Spleen (tissue), 11 donors: ENCODE data around the gene PPL. TPM values are rescaled to one million over a fixed set of nuclear protein-coding genes. Genes with fewer than 3 reads are reported as not detected.

Experiments used
- DNase-seq: peaks from one replicate; pipeline ENCODE4 v3.0.0-alpha.2; 2020
- H3K27ac ChIP-seq, 8 donors: fragments of 200-600 bp; sonication (generic) in 7 of 8; 1 replicate in 4 of 8; 2 replicates in 4 of 8; pipeline versions ENCODE4 v1.5.0 to v1.8.0; 2016 to 2021; ENCODE audit warnings: inconsistent platforms in 4 of 8, mild to moderate bottlenecking in 4 of 8, moderate library complexity in 1 of 8
- H3K27me3 ChIP-seq, 7 donors: fragments of 200-600 bp; sonication (generic) in 6 of 7; replicated peaks in 1 of 7; 1 replicate in 4 of 7; 2 replicates in 3 of 7; pipeline versions ENCODE4 v1.5.0 to v1.8.0; 2016 to 2021; ENCODE audit warnings: inconsistent platforms in 3 of 7, mild to moderate bottlenecking in 1 of 7
- H3K36me3 ChIP-seq, 6 donors: fragments of 200-600 bp; sonication (generic) in 5 of 6; 1 replicate in 4 of 6; 2 replicates in 2 of 6; pipeline versions ENCODE4 v1.5.0 to v1.8.0; 2016 to 2021; ENCODE audit warnings: inconsistent platforms in 2 of 6
- H3K4me1 ChIP-seq, 6 donors: fragments of 200-600 bp; sonication (generic) in 5 of 6; 1 replicate in 3 of 6; 2 replicates in 3 of 6; pipeline versions ENCODE4 v1.5.0 to v1.8.0; 2016 to 2021; ENCODE audit warnings: inconsistent platforms in 3 of 6
- H3K4me3 ChIP-seq, 8 donors: fragments of 200-600 bp; sonication (generic) in 7 of 8; 1 replicate in 4 of 8; 2 replicates in 4 of 8; pipeline versions ENCODE4 v1.5.0 to v1.8.0; 2016 to 2021; ENCODE audit warnings: inconsistent platforms in 4 of 8, mild to moderate bottlenecking in 4 of 8, moderate library complexity in 2 of 8
- H3K9me3 ChIP-seq, 8 donors: fragments of 200-600 bp; sonication (generic) in 7 of 8; 1 replicate in 4 of 8; 2 replicates in 4 of 8; pipeline versions ENCODE4 v1.5.0 to v1.8.0; 2016 to 2021; ENCODE audit warnings: inconsistent platforms in 4 of 8
- CTCF ChIP-seq, 11 experiments: fragments of 200-600 bp in 7 of 11; fragments of 450-650 bp in 4 of 11; sonication (generic) in 4 of 11; IDR thresholded peaks in 8 of 11; conservative IDR thresholded peaks in 3 of 11; 1 replicate in 7 of 11; 2 replicates in 4 of 11; pipeline versions ENCODE4 v1.4.0 to v1.8.0; 2016 to 2021; ENCODE audit warnings: antibody characterized with exemption in 11 of 11, inconsistent platforms in 4 of 11, mild to moderate bottlenecking in 1 of 11
- POLR2A ChIP-seq, 3 donors: fragments of 450-650 bp; IDR thresholded peaks; one replicate each; pipeline ENCODE4 v1.5.1; 2017; ENCODE audit warnings: antibody characterized with exemption in 3 of 3, mild to moderate bottlenecking in 1 of 3
- POLR2AphosphoS5 ChIP-seq, 3 donors: sonication (generic); formaldehyde crosslinking; IDR thresholded peaks; one replicate each; pipeline ENCODE4 v1.5.1; 2017; ENCODE audit warnings: antibody characterized with exemption in 3 of 3
- WGBS, 5 donors: extraction: QIAGEN DNeasy Blood & Tissue Kit in 3 of 5; methylation state at CpG; one replicate each; pipeline versions ENCODE4 v1.1.5 to v1.1.7; 2013 to 2018; 5-methylcytosine and 5-hydroxymethylcytosine counted together
- intact Hi-C: fragments of 100-400 bp; cut with DNase I; formaldehyde crosslinking; loops from one replicate; pipeline ENCODE4 v1.15.0; 2023; ENCODE audit warnings: low total_unique reads
- polyA plus RNA-seq, 3 donors: library from polyadenylated mRNA; stranded (reverse); fragments of 200-250 nt; gene quantifications; one replicate each; pipeline ENCODE4 v1.2.1, GENCODE V29; 2013
- total RNA-seq, 7 donors: library from RNA; depleted of rRNA in 3 of 7; stranded (reverse); fragments of >200 nt in 3 of 7; fragmentation: NEBNext Ultra II Directional in 4 of 7; extraction: Animal tissue kit (Norgen Biotek cat#: 25700) in 4 of 7; gene quantifications; one replicate each; pipeline versions ENCODE4 v1.1.0 to v1.2.1, GENCODE V29; 2016 to 2021
- donor health status: healthy with polysubstance abuse.
- donor health status: DM: no; HTN: no; CAD: no; lungs with moderate emphysema.
- donor health status: DM: no; HTN: no; CAD: no.
- donor health status: Bipolar disorder and iron deficiency.
- donor health status: healthy.
- donor health status: DM: no; HTN: no; CAD: no.
- donor health status: DM: yes; HTN: yes; CAD: no.

PPL gene
- total and polyA plus RNA-seq, 10 donors = 0.11 to 0.77 (median 0.20) TPM; not detected in 3

GRCh38 chr16:4895366-4895765 lies 41.6 kb downstream of the PPL start:
- Histone ChIP-seq H3K4me1 (peaks cover 0 to 13% (median 0%) of the 10 kb centered on the region in 6 donors), H3K36me3 (peaks cover 0 to 8% (median 0%) of the 10 kb centered on the region in 6 donors), H3K27ac (no peak overlapping the region), H3K9me3 (peaks cover 0 to 9% (median 2%) of the 10 kb centered on the region in 8 donors), H3K4me3 (no peak overlapping the region), H3K27me3 (peaks cover 0 to 12% (median 0%) of the 10 kb centered on the region in 7 donors)
- TF ChIP-seq POLR2AphosphoS5 (IDR thresholded peaks at IDR 0.05) (no peak), POLR2A (IDR thresholded peaks at IDR 0.05) (no peak), CTCF (IDR thresholded peaks at IDR 0.05 in 8 of 11, conservative IDR thresholded peaks at IDR 0.05 in 3 of 11) (no peak)
- intact Hi-C loops = no loop called here
- WGBS, 5 donors = 80 to 92% (median 90%) methylated on average over 1 to 13 of the region's 13 CpGs
- no peak for DNase-seq

DNA sequence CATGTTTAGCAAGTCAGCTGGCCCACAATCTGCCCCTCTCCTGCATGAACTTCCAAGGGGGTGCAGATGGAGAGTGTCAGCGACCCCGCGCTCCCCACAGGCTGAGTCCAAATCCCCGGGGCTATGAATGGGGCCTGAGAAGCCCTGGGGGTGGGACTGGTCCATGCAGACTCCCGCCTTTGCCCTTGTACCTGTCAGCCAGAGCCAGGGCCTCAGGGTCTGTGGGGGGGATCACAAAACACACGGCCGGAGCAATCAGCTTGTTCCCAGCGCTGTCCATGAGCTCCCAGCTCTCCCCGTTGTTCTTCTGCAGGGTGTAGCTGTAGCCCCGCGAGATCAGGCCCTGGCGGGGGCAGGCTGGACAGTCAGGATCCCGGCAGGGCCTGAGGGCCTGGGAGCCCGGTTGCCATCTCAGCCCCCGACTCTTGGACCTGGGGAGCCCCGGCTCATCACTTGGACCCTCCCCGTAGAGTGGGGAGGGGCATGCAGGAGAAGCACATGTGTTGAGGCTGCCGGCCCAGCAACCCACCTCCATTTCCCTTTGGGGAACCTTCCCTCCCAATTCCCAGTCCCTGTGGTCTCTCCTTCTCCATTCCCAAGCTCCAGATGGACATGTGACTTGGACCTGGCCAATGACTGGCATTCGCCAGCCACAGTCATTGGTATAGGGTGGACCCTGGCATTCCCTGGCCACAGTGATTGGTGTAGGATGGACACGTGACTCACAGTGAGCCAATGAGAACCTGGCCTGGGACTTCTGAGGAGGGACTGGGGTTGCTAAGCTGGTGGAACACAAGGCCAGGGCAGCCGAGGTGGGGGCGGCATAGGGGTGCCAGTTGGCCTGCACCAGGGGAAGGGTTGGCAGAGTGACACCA lies 42.4 kb downstream of the PPL start:
- Histone ChIP-seq H3K36me3 (peaks cover 0 to 16% (median 0%) of the 10 kb centered on the region in 6 donors), H3K27me3 (peaks cover 0 to 12% (median 0%) of the 10 kb centered on the region in 7 donors), H3K4me3 (no peak overlapping the region), H3K27ac (no peak overlapping the region), H3K4me1 (peaks cover 0 to 13% (median 0%) of the 10 kb centered on the region in 6 donors), H3K9me3 (peaks cover 0 to 9% (median 2%) of the 10 kb centered on the region in 8 donors)
- TF ChIP-seq POLR2AphosphoS5 (IDR thresholded peaks at IDR 0.05) (peak in 1 of 3 donors; percentile 8), POLR2A (IDR thresholded peaks at IDR 0.05) (no peak)
- WGBS, 5 donors = 84 to 94% (median 91%) methylated on average over 13 to 22 of the region's 22 CpGs
- intact Hi-C loops = no loop called here
- no peak for DNase-seq

GRCh38 chr16:4893103-4893862 lies 43.7 kb downstream of the PPL start:
- H3K27ac ChIP-seq = no peak overlapping the region
- WGBS, 5 donors = 83 to 95% (median 88%) methylated on average over 12 to 26 of the region's 26 CpGs
- intact Hi-C loops = no loop called here
- peaks cover 0 to 25% (median 0%) of the 10 kb centered on the region in 6 donors for H3K36me3 ChIP-seq
- no peak overlapping the region for H3K4me3 ChIP-seq
- TF ChIP-seq CTCF (IDR thresholded peaks at IDR 0.05 in 8 of 11, conservative IDR thresholded peaks at IDR 0.05 in 3 of 11) = no peak
- TF ChIP-seq POLR2AphosphoS5 (IDR thresholded peaks at IDR 0.05) = peak in 1 of 3 donors; percentile 43
- peaks cover 0 to 13% (median 0%) of the 10 kb centered on the region in 6 donors for H3K4me1 ChIP-seq
- peaks cover 0 to 4% (median 0%) of the 10 kb centered on the region in 8 donors for H3K9me3 ChIP-seq
- peaks cover 0 to 12% (median 0%) of the 10 kb centered on the region in 7 donors for H3K27me3 ChIP-seq
- no peak for DNase-seq

- H3K4me3 ChIP-seq = no peak overlapping the region
- peaks cover 0 to 32% (median 2%) of the 10 kb centered on the region in 6 donors for H3K36me3 ChIP-seq
- no peak for DNase-seq
- TF ChIP-seq POLR2AphosphoS5 (IDR thresholded peaks at IDR 0.05) (no peak), CTCF (IDR thresholded peaks at IDR 0.05 in 8 of 11, conservative IDR thresholded peaks at IDR 0.05 in 3 of 11) (no peak), POLR2A (IDR thresholded peaks at IDR 0.05) (no peak)
- peaks cover 0 to 10% (median 0%) of the 10 kb centered on the region in 7 donors for H3K27me3 ChIP-seq
- WGBS, 5 donors = 49 to 58% (median 52%) methylated on average over 12 to 23 of the region's 23 CpGs
- H3K27ac ChIP-seq = no peak overlapping the region
- peaks cover 0 to 13% (median 0%) of the 10 kb centered on the region in 6 donors for H3K4me1 ChIP-seq
- intact Hi-C loops = no loop called here
- H3K9me3 ChIP-seq = no peaks in the 10 kb centered on the region
Measured at GRCh38 chr16:4892361-4893102, 44.4 kb downstream of the PPL start.
